Right hindlimb (tissue), 1 donor: ENCODE results near the gene TRIM23.
A peak's percentile ranks its signal among the peaks of the same experiment; 100 is the strongest.
"Not testable (repeated sequence)": the region's sequence is repeated elsewhere in the genome, so short reads cannot be mapped to it uniquely, and the experiment has no call there.

Source experiments
- DNase-seq: peaks from one replicate; pipeline ENCODE4 v3.0.0-alpha.2; 2018

TRIM23 gene

DNA sequence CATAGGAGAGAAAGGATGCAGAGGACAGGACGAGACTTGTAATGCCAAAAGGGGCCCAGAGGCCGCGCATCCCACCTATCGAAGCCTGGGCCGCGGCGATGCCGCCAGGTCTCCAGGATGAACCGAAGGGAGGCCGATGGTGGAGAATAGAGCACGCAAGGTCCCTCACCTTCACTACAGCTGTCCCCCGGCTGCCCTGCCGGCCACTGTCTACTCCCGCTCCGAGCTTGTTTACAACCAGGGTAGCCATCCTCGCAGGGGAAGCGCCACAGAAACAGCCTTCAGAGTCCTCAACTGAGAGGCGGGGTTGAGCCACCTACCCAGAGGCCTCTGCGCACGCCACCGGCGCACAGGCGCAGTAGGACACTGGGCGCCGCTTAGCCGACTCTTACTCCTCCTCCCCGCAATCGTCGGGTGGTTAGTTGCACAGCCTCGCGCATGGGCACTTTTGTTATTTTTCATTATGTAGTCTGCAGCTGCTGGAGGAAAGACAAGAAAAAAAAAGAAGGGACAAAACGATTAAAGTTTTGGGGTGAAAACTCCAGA is at the start of gene TRIM23:
Gene TRIM23 (minus strand): TSS at position 309 of the 546 bp plus-strand sequence. CDS start 59 bp downstream, at position 250.
- peak; percentile 95 for DNase-seq

DNA sequence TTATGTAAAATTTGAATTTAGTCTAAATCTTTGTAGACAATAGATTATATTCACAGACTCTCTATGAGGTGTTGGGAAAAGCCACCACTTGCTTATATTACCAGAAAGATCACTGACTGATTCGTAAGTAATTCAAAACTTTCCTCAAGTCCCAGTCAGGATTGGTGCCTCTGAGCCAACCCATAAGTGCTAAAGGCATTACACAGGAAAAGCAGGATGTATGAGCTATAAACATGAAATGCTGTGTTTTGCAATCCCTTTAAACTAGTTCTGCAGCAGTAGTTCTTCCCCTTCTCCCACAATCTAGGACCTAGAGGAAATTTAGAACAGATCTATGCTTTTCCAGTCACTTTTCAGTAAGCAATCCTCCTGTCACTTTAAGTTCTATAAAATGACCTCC is 48.7 kb upstream of the TRIM23 start:
- no peak for DNase-seq

DNA sequence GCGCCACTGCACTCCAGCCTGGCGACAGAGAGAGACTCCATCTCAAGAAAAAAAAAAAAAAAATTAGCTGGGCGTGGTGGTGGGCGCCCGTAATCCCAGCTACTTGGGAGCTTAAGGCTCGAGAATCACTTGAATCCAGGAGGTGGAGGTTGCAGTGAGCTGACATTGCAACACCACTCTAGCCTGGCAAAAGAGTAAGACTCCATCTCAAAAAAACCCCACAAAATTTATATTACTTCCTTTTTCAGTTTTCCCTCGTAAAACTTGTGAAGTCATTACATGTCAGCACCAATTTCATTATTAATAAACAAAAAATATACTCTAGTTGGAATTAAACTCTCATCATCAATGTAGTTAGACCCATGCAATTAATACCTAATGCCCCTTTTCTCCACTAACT is 44.6 kb upstream of the TRIM23 start:
- no peak for DNase-seq

DNA sequence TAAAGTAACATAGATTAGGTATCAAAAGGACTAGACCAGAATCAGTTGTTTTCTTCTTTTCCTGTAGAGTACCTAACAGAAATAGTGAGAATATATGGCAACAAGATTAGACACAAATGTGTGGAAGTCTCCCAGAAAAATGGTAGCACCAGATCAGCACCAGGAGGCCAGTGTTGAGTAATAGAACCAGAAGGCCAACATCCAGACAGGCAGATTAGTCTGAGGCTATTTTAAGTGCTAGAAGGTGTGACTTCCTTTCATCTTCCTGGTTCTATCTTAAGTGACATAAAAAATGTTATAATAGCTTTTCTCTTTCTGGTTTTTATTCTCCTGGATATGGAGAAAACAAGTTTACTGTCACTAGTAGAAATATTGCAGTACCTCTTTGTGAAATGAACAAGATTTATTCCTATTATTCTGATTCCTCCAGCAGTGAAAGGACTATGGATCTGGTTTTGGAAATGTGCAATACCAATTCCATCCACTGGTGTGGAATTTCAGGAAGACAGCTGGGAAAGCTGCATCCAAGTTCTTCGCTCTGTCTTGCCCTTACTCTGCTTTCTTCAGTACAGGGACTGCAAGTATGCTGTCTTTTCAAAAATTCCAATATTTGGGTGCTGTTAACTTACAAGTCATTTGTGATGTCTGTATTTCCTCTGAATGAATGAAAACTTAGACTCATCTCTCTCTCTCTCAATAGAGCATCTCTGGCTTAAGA is 39.8 kb upstream of the TRIM23 start:
- no peak for DNase-seq

DNA sequence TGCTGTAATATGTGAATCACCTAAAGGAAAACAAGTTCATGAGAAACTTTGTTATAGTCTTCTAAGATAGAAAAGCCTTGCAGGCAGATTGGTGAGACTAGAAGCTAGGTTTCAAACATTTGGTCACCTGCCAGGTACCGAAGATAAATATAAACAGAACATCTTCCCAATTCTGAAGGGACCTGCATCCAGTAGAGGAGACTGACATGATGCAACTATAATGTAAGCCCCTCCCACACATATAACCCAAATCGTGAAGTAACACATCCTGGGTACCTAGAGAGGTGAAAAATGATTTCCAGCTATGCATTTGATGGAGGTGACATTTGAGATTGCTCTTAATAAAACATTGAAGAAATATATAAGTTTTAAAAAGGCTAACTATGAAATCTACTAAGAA is 30.6 kb upstream of the TRIM23 start:
- DNase-seq, result no peak

DNA sequence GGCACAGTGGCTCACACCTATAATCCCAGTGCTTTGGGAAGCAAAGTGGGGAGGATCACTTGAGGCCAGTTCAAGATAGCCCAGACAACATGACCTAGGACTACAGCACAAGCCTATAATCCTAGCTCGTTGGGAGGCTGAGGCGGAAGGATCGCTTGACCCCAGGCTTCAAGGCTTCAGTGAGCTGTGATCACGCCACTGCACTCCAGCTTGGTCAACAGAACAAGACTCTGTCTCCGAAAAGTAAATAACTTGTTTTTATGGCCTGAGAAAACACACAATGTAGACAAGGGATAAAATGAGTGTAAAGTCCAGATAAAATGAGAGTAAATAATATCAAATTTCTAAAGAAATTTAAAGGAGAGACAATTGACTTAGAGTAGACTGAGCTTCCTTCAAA is 27.0 kb upstream of the TRIM23 start:
- no peak for DNase-seq

DNA sequence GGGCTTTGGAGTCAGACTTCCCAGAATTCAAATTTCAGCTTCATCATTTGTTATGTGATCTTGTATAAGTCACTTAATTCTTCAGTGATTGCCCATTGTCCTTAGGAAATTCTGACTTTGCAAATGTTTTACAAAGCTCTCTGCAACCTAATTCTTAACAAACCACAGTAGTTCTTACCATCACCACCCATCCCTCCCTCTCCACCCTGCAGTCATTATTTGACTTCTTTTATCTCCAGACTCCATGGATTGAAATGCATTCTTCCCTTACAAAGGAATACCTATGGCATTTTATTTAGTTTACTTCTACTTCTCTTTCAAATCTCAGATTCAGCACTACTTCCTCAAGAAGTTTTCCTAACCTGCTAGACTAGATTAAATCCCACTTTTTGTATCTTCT is 23.8 kb upstream of the TRIM23 start:
- no peak for DNase-seq

DNA sequence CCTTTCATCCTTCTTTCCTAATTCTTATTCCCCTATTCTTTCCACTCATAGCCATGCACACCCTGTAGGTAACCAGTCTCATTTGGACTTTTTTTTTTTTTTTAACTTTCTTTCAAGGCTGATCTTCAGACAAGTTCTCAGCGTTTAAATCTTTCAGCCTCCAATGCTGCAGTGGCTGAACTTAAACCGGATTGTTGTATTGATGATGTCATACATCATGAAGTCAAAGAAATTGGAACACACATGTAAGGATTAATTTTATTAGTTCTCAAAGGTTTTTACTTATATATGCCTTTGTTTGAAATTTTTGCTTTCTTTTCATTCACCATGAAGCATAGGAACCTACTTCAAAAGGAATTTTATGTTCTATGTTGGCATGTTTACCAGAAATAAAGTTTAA is 22.8 kb upstream of the TRIM23 start:
- DNase-seq, result no peak

DNA sequence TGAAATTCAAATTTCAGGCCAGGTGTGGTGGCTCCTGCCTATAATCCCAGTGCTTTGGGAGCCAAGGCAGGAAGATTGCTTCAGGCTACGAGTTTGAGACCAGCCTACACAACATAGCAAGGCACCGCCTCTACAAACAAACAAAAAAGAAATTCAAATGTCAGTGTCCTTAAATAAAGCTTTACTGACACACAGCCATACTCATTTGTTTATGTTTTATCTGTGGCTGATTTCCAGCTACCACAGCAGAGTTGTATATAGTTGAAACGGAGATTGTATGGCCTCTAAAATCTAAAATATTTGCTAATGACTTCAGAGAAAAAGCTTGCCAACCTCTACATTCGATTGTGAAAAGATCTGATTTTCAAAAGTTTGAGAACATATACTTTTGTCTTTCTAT is 16.1 kb upstream of the TRIM23 start:
- no peak for DNase-seq

DNA sequence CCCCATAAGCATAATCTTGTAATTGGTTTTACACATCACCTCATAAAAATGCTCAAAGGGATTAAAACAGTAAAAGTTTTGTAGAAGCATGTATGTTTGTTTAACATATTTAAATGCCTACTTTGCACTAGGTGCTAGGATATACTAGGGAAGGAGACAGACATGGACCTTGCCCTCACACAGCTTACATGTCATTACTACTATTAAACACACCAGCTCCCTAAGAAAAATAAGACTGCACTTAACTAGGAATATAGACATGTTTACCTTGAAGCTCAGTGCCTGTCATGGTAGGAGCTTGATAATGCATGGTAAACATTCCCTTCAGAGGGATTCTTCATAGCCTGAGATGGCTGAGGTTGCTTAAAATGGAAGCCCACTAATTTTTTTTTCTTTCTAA is 6.8 kb upstream of the TRIM23 start:
- no peak for DNase-seq

DNA sequence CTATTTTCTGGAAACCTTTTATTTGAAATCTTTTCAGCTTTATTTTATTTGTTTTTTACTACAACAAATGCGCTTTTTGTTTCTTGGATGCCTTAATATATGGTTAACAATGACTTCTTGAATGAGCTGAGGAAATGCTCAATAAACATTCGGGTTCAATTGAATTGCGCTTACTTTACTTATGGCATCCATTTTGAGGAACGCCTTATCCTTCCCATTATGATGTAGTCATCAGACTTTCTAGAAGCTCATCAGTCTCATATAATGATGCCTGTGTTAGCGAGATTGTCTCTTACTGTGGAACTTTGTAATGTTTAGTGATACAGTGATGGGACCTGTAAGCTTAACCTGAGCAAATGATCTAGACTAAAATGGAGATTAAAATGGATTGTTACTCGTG is 1.6 kb upstream of the TRIM23 start:
- no peak for DNase-seq

DNA sequence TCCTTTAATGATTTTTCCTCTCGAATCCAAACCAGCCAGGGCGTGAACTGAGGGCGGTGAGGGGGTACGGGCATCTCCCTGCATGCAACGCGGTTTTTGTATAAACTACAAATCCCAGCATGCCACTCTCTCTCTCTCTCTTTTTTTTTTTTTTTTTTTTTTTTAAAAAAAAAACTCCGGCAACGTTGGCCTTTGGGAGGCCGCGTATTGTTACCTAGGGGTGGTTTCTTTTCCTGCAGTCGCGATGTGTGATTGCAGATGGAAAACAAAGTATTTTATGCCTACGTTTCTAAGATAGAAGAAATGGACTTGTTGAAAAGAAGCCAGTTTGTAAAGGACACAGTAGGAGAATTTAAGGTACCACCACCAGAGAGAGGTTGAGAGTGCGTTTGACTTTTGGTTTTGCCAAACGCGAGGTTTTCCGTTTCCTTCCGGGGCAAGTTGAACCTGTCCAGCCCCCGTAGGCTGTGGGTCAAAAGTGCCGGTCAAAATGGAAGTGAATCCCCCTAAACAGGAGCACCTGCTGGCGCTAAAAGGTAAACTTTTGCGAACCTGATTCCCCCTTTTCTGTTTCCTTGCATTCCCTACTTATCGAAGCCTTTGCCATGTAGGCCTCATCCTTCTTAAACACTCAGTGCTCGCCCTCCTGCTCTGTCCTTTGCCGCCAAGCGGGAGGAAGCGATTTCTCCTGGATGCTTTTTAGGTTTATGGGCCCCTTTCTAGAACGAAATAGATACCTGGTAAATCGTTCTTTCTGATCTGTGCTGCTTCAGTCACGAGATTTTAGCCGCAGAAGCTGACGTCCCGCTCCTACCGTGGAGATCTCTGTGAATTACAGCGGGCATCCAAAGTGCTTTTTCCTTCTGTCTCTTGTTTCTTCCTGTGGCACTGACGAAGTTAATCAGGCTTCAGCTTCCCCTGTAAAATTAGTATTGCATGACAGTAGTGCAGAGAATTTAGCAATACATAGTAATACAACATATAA is 730 bp upstream of the TRIM23 start, which contains the start of the genes SHLD3 and TRAPPC13:
Gene SHLD3 (plus strand): TSS at position 457 of the 985 bp plus-strand sequence. CDS start 4,561 bp downstream, outside the sequence.
Gene TRAPPC13 (plus strand): TSS at position 457 of the 985 bp plus-strand sequence. CDS start 34 bp downstream, at position 491.
- peak; percentile 92 for DNase-seq

DNA sequence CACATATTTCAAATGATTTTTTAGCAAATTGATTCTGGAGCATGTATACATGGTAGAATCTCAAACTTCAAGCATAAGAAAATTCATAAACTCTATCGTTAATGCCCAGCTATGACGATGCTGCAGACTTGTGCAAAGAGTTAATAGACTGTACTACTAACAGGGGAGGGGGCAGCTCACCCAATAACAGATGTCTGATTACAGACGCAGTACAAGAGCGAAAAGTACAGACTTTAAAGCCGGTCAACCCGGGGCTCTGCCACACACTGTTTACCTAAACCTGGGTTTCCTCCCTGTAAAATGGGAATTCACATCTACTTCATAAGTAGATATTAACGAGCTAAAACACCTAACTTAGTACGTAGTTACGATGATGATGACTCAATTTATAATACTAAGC is 651 bp downstream of the TRIM23 start:
- DNase-seq, result no peak

DNA sequence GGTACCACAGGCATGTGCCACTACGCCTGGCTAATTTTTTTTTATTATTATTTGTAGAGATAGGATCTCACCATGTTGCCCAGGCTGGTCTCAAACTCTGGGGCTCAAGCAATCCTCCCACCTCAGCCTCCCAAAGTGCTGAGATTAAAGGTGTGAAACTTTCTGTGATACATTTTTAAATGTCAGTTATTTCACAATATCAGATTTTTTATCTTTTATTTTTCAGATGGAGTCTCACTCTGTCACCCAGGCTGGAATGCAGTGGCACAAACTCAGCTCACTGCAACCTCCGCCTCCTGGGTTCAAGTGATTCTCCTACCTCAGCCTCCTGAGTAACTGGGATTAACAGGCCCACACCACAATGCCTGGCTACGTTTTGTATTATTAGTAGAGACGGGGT is 2.2 kb downstream of the TRIM23 start:
- DNase-seq, result not testable (repeated sequence)

DNA sequence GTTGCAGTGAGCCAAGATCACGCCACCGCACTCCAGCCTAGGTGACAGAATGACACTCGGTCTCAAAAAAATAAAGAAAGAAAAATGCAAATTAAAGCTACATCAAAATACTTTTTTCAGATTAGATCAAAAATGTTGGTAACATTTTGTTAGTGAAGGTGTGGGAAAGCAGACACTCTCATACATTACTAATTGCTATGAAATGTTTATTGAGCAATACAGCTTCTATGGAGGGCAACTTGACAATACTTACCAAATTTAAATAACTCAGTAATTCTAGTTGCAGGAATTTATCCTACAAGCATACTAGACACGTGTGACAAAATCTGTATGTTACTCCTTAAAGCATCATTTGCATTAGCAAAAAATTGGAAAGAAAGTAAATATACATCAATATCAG is 4.1 kb downstream of the TRIM23 start:
- no peak for DNase-seq

DNA sequence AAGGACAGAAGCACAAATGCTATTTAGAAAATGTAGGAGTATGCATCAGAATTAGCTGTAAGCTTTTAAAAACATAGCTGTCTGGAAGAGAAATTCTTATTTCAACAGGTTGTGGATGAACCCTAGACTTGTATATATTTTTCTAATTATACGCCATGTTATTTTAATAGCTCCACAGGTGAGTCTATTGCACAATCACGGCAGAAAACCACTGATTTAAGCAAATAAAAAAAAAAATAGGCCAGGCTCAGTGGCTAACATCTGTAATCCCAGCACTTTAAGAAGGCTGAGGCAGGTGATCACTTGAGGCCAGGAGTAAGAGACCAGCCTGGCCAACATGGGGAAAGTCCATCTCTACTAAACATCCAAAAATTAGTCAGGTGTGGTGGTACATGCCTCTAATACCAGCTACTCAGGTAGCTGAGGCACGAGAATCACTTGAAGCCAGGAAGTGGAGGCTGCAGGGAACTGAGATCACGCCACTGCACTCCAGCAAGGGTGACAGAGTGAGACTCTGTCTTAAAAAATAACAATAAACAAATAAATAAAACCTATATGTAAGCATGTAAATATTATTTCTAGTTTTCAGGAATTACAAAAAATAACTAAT is 11.7 kb downstream of the TRIM23 start:
- no peak for DNase-seq

DNA sequence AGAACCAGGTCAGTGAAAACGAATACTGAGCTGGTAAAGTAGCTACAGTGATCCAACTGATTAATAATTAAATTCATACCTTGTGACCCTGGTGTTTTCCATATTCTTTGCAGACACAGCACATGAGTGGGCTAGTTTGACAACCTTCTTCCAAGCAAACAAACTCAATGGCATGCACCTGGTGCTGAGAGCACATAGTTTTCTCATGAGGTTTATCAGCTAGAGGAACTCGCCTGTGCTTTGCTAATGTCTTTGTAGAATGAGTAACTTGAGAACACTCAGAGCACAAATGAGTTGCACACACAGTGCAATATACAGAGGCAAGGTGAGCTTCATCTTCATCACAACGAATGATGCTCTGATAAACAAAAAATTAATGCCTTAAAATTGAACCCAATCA is 12.6 kb downstream of the TRIM23 start:
- DNase-seq, result no peak

DNA sequence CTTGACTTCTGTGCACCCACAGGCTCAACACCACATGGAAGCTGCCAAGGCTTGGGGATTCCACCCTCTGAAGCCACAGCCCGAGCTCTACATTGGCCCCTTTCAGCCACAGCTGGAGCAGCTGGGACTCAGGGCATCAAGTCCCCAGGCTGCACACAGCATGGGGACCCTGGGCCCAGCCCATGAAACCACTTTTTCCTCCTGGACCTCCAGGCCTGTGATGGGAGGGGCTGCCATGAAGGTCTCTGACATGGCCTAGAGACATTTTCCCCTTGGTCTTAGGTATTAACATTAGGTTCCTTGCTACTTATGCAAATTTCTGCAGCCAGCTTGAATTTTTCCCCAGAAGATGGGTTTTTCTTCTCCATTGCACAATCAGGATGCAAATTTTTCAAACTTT is 22.4 kb downstream of the TRIM23 start:
- not testable (repeated sequence) for DNase-seq

DNA sequence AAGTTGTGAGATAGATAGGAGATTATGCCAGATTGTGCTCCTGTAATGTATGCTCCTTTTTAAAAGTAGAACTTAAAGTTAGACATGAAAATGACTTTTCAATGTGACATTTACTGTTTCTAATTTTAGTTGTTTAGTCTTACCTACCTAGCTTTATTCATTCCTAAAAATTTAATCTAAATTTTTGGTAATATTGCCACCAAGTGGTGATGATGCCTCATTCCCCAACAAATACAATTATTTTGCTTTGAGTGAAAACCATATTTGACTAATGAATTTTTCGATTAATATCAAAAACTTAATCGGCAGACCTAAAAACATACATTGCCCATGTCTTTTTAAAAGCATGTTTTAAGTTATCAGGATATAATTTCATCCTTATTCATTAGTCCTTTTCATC is 35.4 kb downstream of the TRIM23 start:
- no peak for DNase-seq

DNA sequence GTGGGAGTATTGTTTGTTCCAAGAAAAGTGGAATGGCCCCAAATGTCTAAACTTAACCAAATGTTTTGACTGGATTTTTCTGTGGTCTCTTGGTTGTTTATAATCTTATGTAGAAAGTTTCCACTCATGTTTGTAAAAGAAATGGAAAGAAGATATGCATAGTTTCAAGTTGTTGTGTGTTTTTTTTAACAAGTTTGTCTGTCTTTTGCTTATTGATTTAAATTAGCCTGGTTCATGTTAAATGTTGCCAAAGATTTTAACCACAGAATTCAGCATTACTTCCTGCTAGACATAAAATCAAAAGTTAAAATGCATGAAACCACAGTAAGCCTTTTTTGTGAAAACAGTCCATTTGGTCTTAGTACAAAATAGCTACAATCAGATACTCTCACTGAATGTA is 47.0 kb downstream of the TRIM23 start:
- DNase-seq, result no peak

DNA sequence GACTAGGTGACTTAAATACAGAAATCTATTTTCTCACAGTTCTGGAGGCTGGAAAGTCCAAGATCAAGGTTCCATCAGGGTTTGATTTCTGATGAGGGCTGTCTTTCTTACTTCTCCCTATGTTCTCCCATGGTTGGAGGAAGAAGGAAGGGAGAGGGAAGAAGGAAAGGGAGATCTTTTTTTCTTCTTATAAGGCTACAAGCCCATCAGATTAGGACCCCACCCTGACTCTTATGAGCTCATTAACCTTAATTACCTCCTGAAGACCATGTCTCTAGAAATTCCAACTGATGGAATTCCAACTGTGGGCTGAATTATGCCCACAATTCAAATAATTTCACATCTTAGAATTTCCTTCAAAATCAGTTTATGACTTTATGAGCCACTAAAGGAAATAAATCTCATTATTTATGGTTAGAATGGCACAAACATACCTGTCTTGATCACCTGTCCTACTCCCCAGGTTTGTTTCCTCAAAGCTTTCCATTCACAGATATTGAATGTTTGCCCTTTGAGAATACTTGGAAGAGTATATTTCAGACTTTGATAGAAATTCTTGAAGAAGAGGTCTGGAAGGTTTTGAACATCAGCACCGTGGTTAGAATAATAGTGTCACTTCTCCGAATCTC is 53.4 kb downstream of the TRIM23 start:
- DNase-seq, result no peak

DNA sequence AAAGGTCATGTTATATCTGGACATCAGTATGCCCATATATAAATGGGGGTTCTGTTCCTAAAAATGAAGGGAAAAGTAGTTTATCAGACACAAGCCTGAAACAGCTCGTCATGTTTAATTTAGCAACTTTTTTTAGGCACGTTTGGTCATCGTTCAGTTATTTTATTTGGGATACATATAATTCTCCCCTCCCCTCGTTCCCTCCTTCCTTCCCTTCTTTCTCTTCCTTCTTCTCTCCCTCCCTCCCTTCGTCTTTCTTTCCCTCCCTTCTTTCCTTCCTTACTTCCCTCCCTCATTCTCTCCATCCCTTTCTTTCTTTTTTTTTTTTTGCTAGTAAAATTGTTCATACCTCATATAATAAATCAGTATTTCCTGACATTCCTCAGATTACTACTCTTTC is 57.6 kb downstream of the TRIM23 start:
- DNase-seq, result no peak

DNA sequence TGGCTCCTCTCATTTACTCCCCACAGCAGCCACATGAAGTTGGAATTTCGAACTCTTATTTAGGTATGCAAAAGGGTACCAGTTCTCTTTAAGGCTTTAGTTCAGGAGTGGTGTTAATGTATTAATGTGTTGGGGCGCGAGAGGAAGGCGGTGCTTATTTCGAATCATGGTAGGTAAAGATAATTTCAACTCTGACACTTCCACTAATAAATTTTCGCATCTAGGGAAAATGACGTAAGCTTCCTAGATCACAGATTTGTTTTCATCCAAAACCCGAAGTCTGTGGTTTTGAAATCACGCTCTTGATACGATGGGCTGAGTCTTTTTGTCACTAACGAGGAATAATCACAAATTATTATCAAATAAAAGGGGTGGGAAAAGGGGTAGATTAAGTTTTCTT is 60.4 kb downstream of the TRIM23 start:
- DNase-seq, result no peak
